WTC11 (cell line): ENCODE measurements around the gene BIVM. TPM values are rescaled to one million over a fixed set of nuclear protein-coding genes. Genes with fewer than 3 reads are reported as not detected.

ENCODE experiments used
- AR ChIP-seq: fragments of 250-450 bp; sonication (Bioruptor Pico); IDR thresholded peaks from 2 replicates; pipeline ENCODE4 v1.9.0; 2021; ENCODE audit warnings: mild to moderate bottlenecking
- ATF1 ChIP-seq: sonication (generic); formaldehyde crosslinking; IDR thresholded peaks from 2 replicates; pipeline ENCODE4 v1.8.1; 2023; ENCODE audit warnings: mild to moderate bottlenecking, moderate library complexity, missing genetic modification reagents
- ATF2 ChIP-seq: sonication (generic); formaldehyde crosslinking; IDR thresholded peaks from 2 replicates; pipeline ENCODE4 v1.8.1; 2022; ENCODE audit warnings: low read depth, missing genetic modification reagents, borderline replicate concordance
- CBFB ChIP-seq: sonication (generic); formaldehyde crosslinking; IDR thresholded peaks from 2 replicates; pipeline ENCODE4 v1.8.1; 2022; ENCODE audit warnings: mild to moderate bottlenecking, low read depth, missing genetic modification reagents
- CREM ChIP-seq: sonication (generic); formaldehyde crosslinking; IDR thresholded peaks from 2 replicates; pipeline ENCODE4 v1.8.1; 2022; ENCODE audit warnings: mild to moderate bottlenecking, missing genetic modification reagents, moderate library complexity
- E2F1 ChIP-seq: sonication (generic); formaldehyde crosslinking; IDR thresholded peaks from 2 replicates; pipeline ENCODE4 v1.8.0; 2022; ENCODE audit warnings: mild to moderate bottlenecking, missing genetic modification reagents
- E2F4 ChIP-seq: sonication (generic); formaldehyde crosslinking; IDR thresholded peaks from 2 replicates; pipeline ENCODE4 v1.8.1; 2022; ENCODE audit warnings: low read depth, mild to moderate bottlenecking, moderate library complexity, missing genetic modification reagents, borderline replicate concordance
- ELF4 ChIP-seq: sonication (generic); formaldehyde crosslinking; IDR thresholded peaks from 2 replicates; pipeline ENCODE4 v1.8.1; 2022; ENCODE audit warnings: low read depth, mild to moderate bottlenecking, moderate library complexity, missing genetic modification reagents
- ERG ChIP-seq: fragments of 250-450 bp; sonication (Bioruptor Pico); IDR thresholded peaks from 2 replicates; pipeline ENCODE4 v1.8.0; 2021; ENCODE audit warnings: mild to moderate bottlenecking
- GABPB1 ChIP-seq: sonication (generic); formaldehyde crosslinking; IDR thresholded peaks from 2 replicates; pipeline ENCODE4 v1.8.1; 2023; ENCODE audit warnings: mild to moderate bottlenecking, missing genetic modification reagents
- GRHL2 ChIP-seq: fragments of 250-450 bp; sonication (Bioruptor Pico); IDR thresholded peaks from 2 replicates; pipeline ENCODE4 v1.8.0; 2022; ENCODE audit warnings: mild to moderate bottlenecking, moderate library complexity; ENCODE audit not compliant: insufficient replicate concordance, severe bottlenecking
- GTF2I ChIP-seq: fragments of 250-450 bp; sonication (Bioruptor Pico); conservative IDR thresholded peaks from 2 replicates; pipeline ENCODE4 v1.4.0; 2021; ENCODE audit warnings: mild to moderate bottlenecking
- HMGA2 ChIP-seq: fragments of 250-450 bp; sonication (Bioruptor Pico); IDR thresholded peaks from 2 replicates; pipeline ENCODE4 v1.4.0; 2021; ENCODE audit warnings: mild to moderate bottlenecking, moderate library complexity
- IRF2 ChIP-seq: sonication (generic); formaldehyde crosslinking; IDR thresholded peaks from 2 replicates; pipeline ENCODE4 v1.8.0; 2022; ENCODE audit warnings: low read depth, missing genetic modification reagents, borderline replicate concordance
- JUN ChIP-seq: sonication (generic); formaldehyde crosslinking; IDR thresholded peaks from 2 replicates; pipeline ENCODE4 v1.8.0; 2023; ENCODE audit warnings: mild to moderate bottlenecking, missing genetic modification reagents
- MLX ChIP-seq: sonication (generic); formaldehyde crosslinking; IDR thresholded peaks from 2 replicates; pipeline ENCODE4 v1.8.1; 2023; ENCODE audit warnings: mild to moderate bottlenecking, missing genetic modification reagents, moderate library complexity
- NFATC4 ChIP-seq: fragments of 250-450 bp; sonication (Bioruptor Pico); IDR thresholded peaks from 2 replicates; pipeline ENCODE4 v1.9.0; 2021; ENCODE audit warnings: mild to moderate bottlenecking
- NFE2L1 ChIP-seq: sonication (generic); formaldehyde crosslinking; IDR thresholded peaks from 2 replicates; pipeline ENCODE4 v1.8.1; 2023; ENCODE audit warnings: missing genetic modification reagents
- NR1H2 ChIP-seq: sonication (generic); formaldehyde crosslinking; IDR thresholded peaks from 2 replicates; pipeline ENCODE4 v1.9.0; 2021; ENCODE audit warnings: mild to moderate bottlenecking, moderate library complexity, missing genetic modification reagents
- RORB ChIP-seq: fragments of 250-450 bp; sonication (Bioruptor Pico); IDR thresholded peaks from 2 replicates; pipeline ENCODE4 v1.9.0; 2021; ENCODE audit warnings: mild to moderate bottlenecking
- SMAD4 ChIP-seq: sonication (generic); formaldehyde crosslinking; IDR thresholded peaks from 2 replicates; pipeline ENCODE4 v1.8.0; 2022; ENCODE audit warnings: mild to moderate bottlenecking, missing genetic modification reagents
- SOX15 ChIP-seq: fragments of 250-450 bp; sonication (Bioruptor Pico); IDR thresholded peaks from 2 replicates; pipeline ENCODE4 v1.9.0; 2021; ENCODE audit warnings: mild to moderate bottlenecking
- SP1 ChIP-seq: sonication (generic); formaldehyde crosslinking; conservative IDR thresholded peaks from 2 replicates; pipeline ENCODE4 v1.8.1; 2022; ENCODE audit warnings: missing genetic modification reagents
- TCF7 ChIP-seq: sonication (generic); formaldehyde crosslinking; IDR thresholded peaks from 2 replicates; pipeline ENCODE4 v1.8.0; 2022; ENCODE audit warnings: mild to moderate bottlenecking, low read depth, missing genetic modification reagents, moderate library complexity
- TEAD4 ChIP-seq: sonication (generic); formaldehyde crosslinking; IDR thresholded peaks from 2 replicates; pipeline ENCODE4 v1.8.0; 2022; ENCODE audit warnings: mild to moderate bottlenecking, missing genetic modification reagents
- TP53 ChIP-seq: sonication (generic); formaldehyde crosslinking; IDR thresholded peaks from 2 replicates; pipeline ENCODE4 v1.8.1; 2023; ENCODE audit warnings: mild to moderate bottlenecking, missing genetic modification reagents
- USF2 ChIP-seq: sonication (generic); formaldehyde crosslinking; IDR thresholded peaks from 2 replicates; pipeline ENCODE4 v1.8.1; 2023; ENCODE audit warnings: mild to moderate bottlenecking, missing genetic modification reagents, moderate library complexity
- ZNF121 ChIP-seq: sonication (generic); formaldehyde crosslinking; IDR thresholded peaks from 2 replicates; pipeline ENCODE4 v1.8.0; 2023; ENCODE audit warnings: missing genetic modification reagents
- ZNF138 ChIP-seq: sonication (generic); formaldehyde crosslinking; conservative IDR thresholded peaks from 2 replicates; pipeline ENCODE4 v1.8.1; 2022; ENCODE audit warnings: mild to moderate bottlenecking, moderate library complexity, missing genetic modification reagents
- ZNF317 ChIP-seq: sonication (generic); formaldehyde crosslinking; IDR thresholded peaks from 2 replicates; pipeline ENCODE4 v1.8.1; 2023; ENCODE audit warnings: low read depth, mild to moderate bottlenecking, moderate library complexity, missing genetic modification reagents, borderline replicate concordance
- ZNF416 ChIP-seq: fragments of 250-450 bp; sonication (Bioruptor Pico); IDR thresholded peaks from 2 replicates; pipeline ENCODE4 v1.9.0; 2021; ENCODE audit warnings: mild to moderate bottlenecking, inconsistent platforms
- total RNA-seq: library from RNA; stranded (reverse); gene quantifications from 3 replicates; pipeline ENCODE4 v1.2.3, GENCODE V29; 2021

The BIVM gene
- total RNA-seq, 1 experiment from 2014 or later, result 10.2 TPM

- TF ChIP-seq SP1 (peak; percentile 97), ZNF416 (CRISPR knock-in tag) (no peak), CREM (CRISPR knock-in tag) (peak; percentile 88), ELF4 (CRISPR knock-in tag) (0 out of 2 replicates have a peak, but pooled peaks have one; percentile 31), ATF2 (CRISPR knock-in tag) (peak; percentile 75; the same call in 1 of the 2 replicates), CBFB (CRISPR knock-in tag) (no peak; the same call in 1 of the 2 replicates), GABPB1 (CRISPR knock-in tag) (no peak), E2F1 (CRISPR knock-in tag) (peak; percentile 84; the same call in 1 of the 2 replicates), IRF2 (CRISPR knock-in tag) (no peak; the same call in 1 of the 2 replicates), ATF1 (CRISPR knock-in tag) (peak; percentile 91), ERG (0 out of 2 replicates have a peak, but pooled peaks have one; percentile 46), ZNF138 (CRISPR knock-in tag) (peak; percentile 97), GRHL2 (no peak), RORB (CRISPR knock-in tag) (no peak), SOX15 (CRISPR knock-in tag) (no peak), HMGA2 (CRISPR knock-in tag) (no peak), GTF2I (CRISPR knock-in tag) (no peak), TCF7 (CRISPR knock-in tag) (peak; percentile 90; the same call in 1 of the 2 replicates), MLX (no peak; the same call in 1 of the 2 replicates), TEAD4 (CRISPR knock-in tag) (peak; percentile 82; the same call in 1 of the 2 replicates), TP53 (peak; percentile 96), ZNF317 (CRISPR knock-in tag) (peak; percentile 68; the same call in 1 of the 2 replicates), JUN (CRISPR knock-in tag) (peak; percentile 94; the same call in 1 of the 2 replicates), NFATC4 (no peak), E2F4 (peak; percentile 79; the same call in 1 of the 2 replicates), SMAD4 (CRISPR knock-in tag) (no peak), NR1H2 (CRISPR knock-in tag) (peak; percentile 50; the same call in 1 of the 2 replicates), AR (no peak), NFE2L1 (CRISPR knock-in tag) (peak; percentile 95), ZNF121 (CRISPR knock-in tag) (peak; percentile 70), USF2 (CRISPR knock-in tag) (peak; percentile 51)
These were observed 25.3 kb upstream of the BIVM start, which contains the start of gene TEX30 (continued) for GRCh38 chr13:102773441-102774213.
